Type B pancreatic cell (in vitro differentiated cells): ENCODE data around the gene LEAP2. TPM values are rescaled to one million over a fixed set of nuclear protein-coding genes. Genes with fewer than 3 reads are reported as not detected.

Experiments
- DNase-seq: peaks from one replicate; pipeline ENCODE4 v3.0.0; 2021; ENCODE audit warnings: mixed read lengths; ENCODE audit not compliant: unreplicated experiment; ENCODE audit errors: extremely low spot score
- H3K27ac Mint-ChIP-seq: 2 replicates; pipeline ENCODE4 v1.8.0; 2021; ENCODE audit warnings: mild to moderate bottlenecking, mixed read lengths
- H3K27me3 Mint-ChIP-seq: 2 replicates; pipeline ENCODE4 v1.8.0; 2021; ENCODE audit warnings: mixed read lengths
- H3K36me3 Mint-ChIP-seq: 2 replicates; pipeline ENCODE4 v1.8.0; 2021; ENCODE audit warnings: mixed read lengths
- H3K4me1 Mint-ChIP-seq: one replicate; pipeline ENCODE4 v1.8.0; 2021; ENCODE audit warnings: mixed read lengths; ENCODE audit not compliant: unreplicated experiment
- H3K4me3 Mint-ChIP-seq: 2 replicates; pipeline ENCODE4 v1.8.0; 2021; ENCODE audit warnings: mild to moderate bottlenecking, mixed read lengths
- H3K9me3 Mint-ChIP-seq: 2 replicates; pipeline ENCODE4 v1.8.0; 2021; ENCODE audit warnings: mixed read lengths
- CTCF ChIP-seq: fragments of 200-600 bp; sonication (generic); conservative IDR thresholded peaks from 2 replicates; pipeline ENCODE4 v1.5.0; 2021; ENCODE audit warnings: antibody characterized with exemption, mild to moderate bottlenecking
- total RNA-seq: library from RNA; stranded (reverse); gene quantifications from 2 replicates; pipeline ENCODE4 v1.2.1, GENCODE V29; 2021; ENCODE audit warnings: low replicate concordance

LEAP2 gene
- total RNA-seq, 1 donor from 2014 or later, result 2.9 TPM

GRCh38 chr5:132832612-132833011, 40.9 kb upstream of the LEAP2 start:
- Mint-ChIP-seq H3K4me3 (peak overlapping the region; percentile 68), H3K9me3 (no peaks in the 10 kb centered on the region), H3K36me3 (no peaks in the 10 kb centered on the region)

GRCh38 chr5:132834057-132834456, 39.4 kb upstream of the LEAP2 start:
- TF ChIP-seq CTCF, result no peak
- Mint-ChIP-seq H3K27me3 (peaks cover 30% of the 10 kb centered on the region), H3K9me3 (no peaks in the 10 kb centered on the region), H3K36me3 (no peaks in the 10 kb centered on the region), H3K4me1 (peaks cover 12% of the 10 kb centered on the region), H3K4me3 (no peak overlapping the region), H3K27ac (no peak overlapping the region)
- DNase-seq, result no peak

More at GRCh38 chr5:132832612-132833011, 40.9 kb upstream of the LEAP2 start:
- H3K4me1 Mint-ChIP-seq, result peaks cover 1% of the 10 kb centered on the region
- H3K27me3 Mint-ChIP-seq, result peaks cover 42% of the 10 kb centered on the region
- TF ChIP-seq CTCF, result no peak
- DNase-seq, result no peak
- H3K27ac Mint-ChIP-seq, result peak overlapping the region; percentile 64

GRCh38 chr5:132836852-132837251, 36.6 kb upstream of the LEAP2 start:
- no peaks in the 10 kb centered on the region for H3K9me3 Mint-ChIP-seq
- H3K27me3 Mint-ChIP-seq, result peaks cover 12% of the 10 kb centered on the region
- no peaks in the 10 kb centered on the region for H3K36me3 Mint-ChIP-seq
- no peak for TF ChIP-seq CTCF
- no peak for DNase-seq
- H3K4me1 Mint-ChIP-seq, result peaks cover 26% of the 10 kb centered on the region
- H3K27ac Mint-ChIP-seq, result no peak overlapping the region
- no peak overlapping the region for H3K4me3 Mint-ChIP-seq

GRCh38 chr5:132837868-132838267, 35.6 kb upstream of the LEAP2 start:
- peak overlapping the region; percentile 67 for H3K4me3 Mint-ChIP-seq
- peaks cover 26% of the 10 kb centered on the region for H3K4me1 Mint-ChIP-seq
- peaks cover 8% of the 10 kb centered on the region for H3K27me3 Mint-ChIP-seq
- no peak for TF ChIP-seq CTCF
- peak; percentile 32 for DNase-seq
- no peaks in the 10 kb centered on the region for H3K9me3 Mint-ChIP-seq
- H3K36me3 Mint-ChIP-seq, result no peaks in the 10 kb centered on the region
- H3K27ac Mint-ChIP-seq, result peak overlapping the region; percentile 76

GRCh38 chr5:132838516-132839282, 34.8 kb upstream of the LEAP2 start:
- H3K4me3 Mint-ChIP-seq, result no peak overlapping the region
- no peaks in the 10 kb centered on the region for H3K36me3 Mint-ChIP-seq
- H3K27ac Mint-ChIP-seq, result peak overlapping the region; percentile 90
- peaks cover 3% of the 10 kb centered on the region for H3K27me3 Mint-ChIP-seq
- H3K9me3 Mint-ChIP-seq, result no peaks in the 10 kb centered on the region
- no peak for DNase-seq
- peaks cover 26% of the 10 kb centered on the region for H3K4me1 Mint-ChIP-seq
- TF ChIP-seq CTCF, result no peak
